RWPE1 (cell line): ENCODE measurements around the gene IL17RA.
A peak's percentile ranks its signal among the peaks of the same experiment; 100 is the strongest.
"Not testable (repeated sequence)": the region's sequence is repeated elsewhere in the genome, so short reads cannot be mapped to it uniquely, and the experiment has no call there.

Source experiments
- CTCF ChIA-PET: fragments of 350-600 bp; sonication (Branson Sonifier 250); formaldehyde crosslinking; extraction: SDS; loops from one replicate; lab custom pipeline; 2021; lab: Yijun Ruan, JAX
- POLR2A ChIA-PET: fragments of 400-600 bp; formaldehyde crosslinking; extraction: SDS; loops from one replicate; lab custom pipeline; 2020; ENCODE audit warnings: antibody characterized with exemption; ENCODE audit not compliant: low non-redundant PET; lab: Yijun Ruan, JAX
- DNase-seq: peaks from one replicate; pipeline ENCODE4 v3.0.0; 2012; ENCODE audit warnings: low spot score
- H3K27ac ChIP-seq: fragments of 450-650 bp; 2 replicates; pipeline ENCODE4 v1.5.1; 2017
- CTCF ChIP-seq: fragments of 450-650 bp; conservative IDR thresholded peaks from 2 replicates; pipeline ENCODE4 v1.5.1; 2017; ENCODE audit warnings: low read depth, mild to moderate bottlenecking

IL17RA gene

GRCh38 chr22:17145021-17145680 lies 60.4 kb downstream of the IL17RA start:
- ChIA-PET CTCF (interaction anchor here (0.6 to 1.0 kb wide), 2 partner anchors 12 to 27 kb away, joined by 3 read pairs; no protein-coding TSS in a partner anchor), POLR2A (no interaction called here)
- no peak for TF ChIP-seq CTCF
- no peak for DNase-seq
- H3K27ac ChIP-seq, result no peak overlapping the region

GRCh38 chr22:17147458-17147857 lies 62.7 kb downstream of the IL17RA start:
- CTCF ChIA-PET, DNase-seq, H3K27ac ChIP-seq, POLR2A ChIA-PET: not testable (repeated sequence)

- TF ChIP-seq CTCF, result no peak
- no peak overlapping the region for H3K27ac ChIP-seq
- ChIA-PET CTCF (no interaction called here), POLR2A (no interaction called here)
- no peak for DNase-seq
Measured at GRCh38 chr22:17149076-17149815, 64.4 kb downstream of the IL17RA start.

GRCh38 chr22:17152340-17152739 lies 67.5 kb downstream of the IL17RA start:
- ChIA-PET CTCF (no interaction called here), POLR2A (no interaction called here)

GRCh38 chr22:17152971-17153370 lies 68.2 kb downstream of the IL17RA start:
- H3K27ac ChIP-seq, result no peak overlapping the region
- ChIA-PET CTCF (no interaction called here), POLR2A (no interaction called here)
- no peak for DNase-seq
- TF ChIP-seq CTCF, result no peak

More at GRCh38 chr22:17152340-17152739, 67.5 kb downstream of the IL17RA start:
- no peak for DNase-seq
- no peak overlapping the region for H3K27ac ChIP-seq
- TF ChIP-seq CTCF, result no peak

- DNase-seq, result no peak
- TF ChIP-seq CTCF, result no peak
- ChIA-PET CTCF (interaction anchor here (1.0 kb wide), 1 partner anchor 13 kb away, joined by 4 read pairs; no protein-coding TSS in a partner anchor), POLR2A (no interaction called here)
- no peak overlapping the region for H3K27ac ChIP-seq
Measured at GRCh38 chr22:17155941-17156340, 71.1 kb downstream of the IL17RA start.

- DNase-seq, result no peak
- CTCF ChIA-PET, result no interaction called here
- H3K27ac ChIP-seq, result peak overlapping the region; percentile 96
- POLR2A ChIA-PET, result no interaction called here
- TF ChIP-seq CTCF, result no peak
Measured at GRCh38 chr22:17157714-17158113, 72.9 kb downstream of the IL17RA start.
